GM12873 (cell line): ENCODE data around the gene EIF3L.

ENCODE experiments used
- CTCF ChIP-seq: IDR thresholded peaks from 2 replicates; pipeline ENCODE4 v1.5.1; 2012; ENCODE audit warnings: low read depth, mild to moderate bottlenecking, moderate library complexity, low read length, control low read depth; ENCODE audit not compliant: insufficient read depth; ENCODE audit errors: missing control alignments

The EIF3L gene

GRCh38 chr22:37820350-37820749 lies 28.9 kb upstream of the EIF3L start:
- TF ChIP-seq CTCF: no peak

DNA sequence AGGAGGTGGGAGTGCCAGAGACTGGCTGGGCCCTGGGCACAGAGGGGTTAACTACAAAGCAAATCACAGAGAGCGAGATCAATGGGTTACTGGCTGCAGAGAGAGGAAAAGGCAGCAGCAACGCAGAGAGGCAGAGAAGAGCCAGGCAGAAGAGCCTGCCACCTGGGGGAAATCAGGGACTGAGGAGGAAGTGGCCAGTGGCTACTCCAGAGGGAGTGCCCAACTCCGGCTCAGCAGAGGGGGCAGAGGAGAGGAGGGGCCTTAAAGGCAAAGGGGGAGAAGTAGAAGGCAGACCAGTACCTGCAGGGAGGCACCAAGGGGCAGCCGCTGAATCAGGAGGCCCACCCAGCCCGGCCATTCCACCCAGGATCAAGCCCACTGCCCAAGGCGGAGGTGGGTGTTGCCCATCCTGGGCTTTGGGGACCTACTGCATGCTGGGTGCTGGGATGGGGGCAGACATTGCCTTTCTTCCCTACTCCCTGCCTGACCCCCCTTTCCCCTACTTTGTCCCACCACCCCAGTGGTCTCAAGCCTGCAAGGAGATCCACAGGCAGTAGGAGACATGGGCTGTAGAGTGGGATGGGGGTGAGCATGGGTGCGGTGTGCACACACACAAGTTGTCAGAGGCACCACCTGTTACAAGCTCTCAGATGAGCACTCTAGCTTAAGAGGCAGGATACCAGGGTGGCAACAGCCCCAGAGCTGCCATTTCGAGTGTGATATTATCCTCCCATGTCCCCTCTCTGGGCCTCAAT lies 27.0 kb upstream of the EIF3L start:
- TF ChIP-seq CTCF: no peak

- TF ChIP-seq CTCF: no peak
Observed at GRCh38 chr22:37823134-37823985, 25.9 kb upstream of the EIF3L start, which contains the start of gene GALR3. GALR3 (plus strand) TSS chr22:37823382; CDS start chr22:37823407, 25 bp downstream.

- no peak for TF ChIP-seq CTCF
Observed at GRCh38 chr22:37824674-37825641, 24.3 kb upstream of the EIF3L start.

DNA sequence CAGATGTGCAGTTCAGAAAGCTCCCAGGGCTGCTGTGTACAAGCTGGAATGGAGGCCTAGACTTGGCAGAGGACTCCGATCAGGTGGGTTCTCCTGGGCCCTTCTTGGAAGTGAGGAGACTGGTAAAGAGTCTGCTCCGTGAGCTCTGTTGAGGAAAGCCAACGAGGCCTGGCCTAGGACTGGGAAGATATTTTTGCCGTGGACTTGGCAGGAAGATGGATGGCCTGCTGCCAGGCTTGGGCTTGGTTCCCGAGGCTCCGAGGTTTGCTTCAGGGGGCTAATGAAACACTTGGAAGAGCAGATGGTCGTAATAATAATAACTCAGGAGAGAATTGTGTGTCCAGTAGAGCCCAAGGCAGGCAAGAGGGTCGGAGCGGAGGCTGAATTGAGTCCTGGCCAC lies 22.2 kb upstream of the EIF3L start:
- TF ChIP-seq CTCF: no peak

- no peak for TF ChIP-seq CTCF
Observed at GRCh38 chr22:37830093-37830842, 19.0 kb upstream of the EIF3L start.
